NB4 (cell line): ENCODE data around the gene TNFAIP8.

Experiments
- DNase-seq: peaks from one replicate; pipeline ENCODE4 v3.0.0; 2010; ENCODE audit warnings: low read depth
- H3K4me3 ChIP-seq: one replicate; pipeline ENCODE4 v1.5.1; 2011; ENCODE audit warnings: mild to moderate bottlenecking, low read depth, low read length, moderate library complexity
- MYC ChIP-seq: IDR thresholded peaks from 2 replicates; pipeline ENCODE4 v1.6.1; 2011; ENCODE audit warnings: low read depth, low read length
- POLR2A ChIP-seq: IDR thresholded peaks from 2 replicates; pipeline ENCODE4 v1.6.1; 2011; ENCODE audit warnings: mild to moderate bottlenecking; ENCODE audit not compliant: insufficient read length; ENCODE audit errors: extremely low read depth
- TF ChIP-seq, protein P1 (sequence below): IDR thresholded peaks from 2 replicates; pipeline ENCODE4 v1.6.1; 2011; ENCODE audit warnings: low read depth, low read length
- TF ChIP-seq, protein P2 (sequence below): IDR thresholded peaks from one replicate; pipeline ENCODE4 v1.5.1; 2012; ENCODE audit warnings: low read depth, low read length

TNFAIP8 gene

DNA sequence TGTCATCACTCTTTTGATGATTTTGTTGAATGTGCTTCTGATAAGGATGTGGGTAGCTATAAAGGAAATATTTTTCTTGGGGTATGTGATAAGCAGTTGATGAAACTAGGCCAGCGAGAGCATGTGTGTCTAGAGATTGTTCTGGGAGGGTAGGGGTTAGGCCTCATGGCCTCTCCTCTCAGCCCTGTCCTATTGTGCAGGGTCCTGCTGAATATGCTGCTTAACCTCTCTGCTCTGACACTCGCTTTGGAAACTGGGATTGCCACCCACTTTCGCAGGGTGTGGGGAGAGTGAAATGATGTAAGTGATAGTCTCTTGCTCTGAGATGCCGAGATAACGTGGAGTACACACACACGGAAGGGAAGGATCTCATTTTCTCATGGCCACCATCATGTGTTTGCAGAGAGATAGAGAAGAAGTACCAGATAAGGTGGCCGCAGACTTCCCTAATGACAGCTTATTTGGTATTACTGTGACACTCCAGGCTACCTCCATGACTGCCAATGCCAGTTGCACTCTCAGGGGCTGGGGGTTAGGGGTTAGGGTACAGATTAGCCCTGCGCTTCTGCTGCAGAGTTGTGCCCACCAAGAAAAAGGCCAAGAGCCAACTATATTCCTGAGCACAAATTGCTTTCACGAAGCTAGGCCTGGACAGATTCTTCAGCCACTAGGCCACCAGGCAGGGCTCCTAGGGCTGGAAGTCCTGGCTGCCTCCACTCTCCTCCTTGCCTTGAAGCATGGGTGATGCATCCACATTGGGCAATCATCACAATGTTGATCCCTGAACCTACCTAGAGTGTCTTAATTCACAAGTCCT lies 25.2 kb upstream of the TNFAIP8 start:
- H3K4me3 ChIP-seq = no peak overlapping the region
- TF ChIP-seq, protein P1, sequence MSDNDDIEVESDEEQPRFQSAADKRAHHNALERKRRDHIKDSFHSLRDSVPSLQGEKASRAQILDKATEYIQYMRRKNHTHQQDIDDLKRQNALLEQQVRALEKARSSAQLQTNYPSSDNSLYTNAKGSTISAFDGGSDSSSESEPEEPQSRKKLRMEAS = no peak
- TF ChIP-seq POLR2A (no peak), MYC (no peak)
- TF ChIP-seq, protein P2, sequence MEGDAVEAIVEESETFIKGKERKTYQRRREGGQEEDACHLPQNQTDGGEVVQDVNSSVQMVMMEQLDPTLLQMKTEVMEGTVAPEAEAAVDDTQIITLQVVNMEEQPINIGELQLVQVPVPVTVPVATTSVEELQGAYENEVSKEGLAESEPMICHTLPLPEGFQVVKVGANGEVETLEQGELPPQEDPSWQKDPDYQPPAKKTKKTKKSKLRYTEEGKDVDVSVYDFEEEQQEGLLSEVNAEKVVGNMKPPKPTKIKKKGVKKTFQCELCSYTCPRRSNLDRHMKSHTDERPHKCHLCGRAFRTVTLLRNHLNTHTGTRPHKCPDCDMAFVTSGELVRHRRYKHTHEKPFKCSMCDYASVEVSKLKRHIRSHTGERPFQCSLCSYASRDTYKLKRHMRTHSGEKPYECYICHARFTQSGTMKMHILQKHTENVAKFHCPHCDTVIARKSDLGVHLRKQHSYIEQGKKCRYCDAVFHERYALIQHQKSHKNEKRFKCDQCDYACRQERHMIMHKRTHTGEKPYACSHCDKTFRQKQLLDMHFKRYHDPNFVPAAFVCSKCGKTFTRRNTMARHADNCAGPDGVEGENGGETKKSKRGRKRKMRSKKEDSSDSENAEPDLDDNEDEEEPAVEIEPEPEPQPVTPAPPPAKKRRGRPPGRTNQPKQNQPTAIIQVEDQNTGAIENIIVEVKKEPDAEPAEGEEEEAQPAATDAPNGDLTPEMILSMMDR = no peak
- DNase-seq = no peak

DNA sequence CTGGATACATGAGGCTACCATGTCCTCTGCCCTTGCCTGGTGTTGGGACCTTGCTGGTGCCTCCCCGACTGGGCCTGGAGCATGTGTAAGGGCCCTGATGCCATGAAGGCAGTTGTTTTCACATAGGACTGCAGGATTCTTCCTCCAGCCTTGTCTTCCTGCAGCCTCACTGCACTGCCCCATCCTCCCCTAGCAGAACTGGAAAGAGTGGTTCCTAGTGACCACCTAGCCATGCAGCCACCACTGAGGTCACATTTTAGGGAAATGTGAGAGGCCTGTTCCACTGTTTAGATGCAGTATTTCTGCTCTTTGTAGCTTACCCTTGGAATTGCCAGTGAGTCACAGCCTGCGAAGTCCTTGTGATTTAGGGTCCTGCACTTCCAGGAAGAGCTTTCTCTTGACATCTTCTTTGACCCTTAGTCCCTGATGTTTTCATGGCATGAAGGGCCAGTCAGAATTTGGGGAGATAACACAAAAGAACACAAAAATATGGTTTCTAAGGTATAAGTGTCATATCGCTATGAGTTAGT lies 24.2 kb upstream of the TNFAIP8 start:
- H3K4me3 ChIP-seq = no peak overlapping the region
- DNase-seq = no peak
- TF ChIP-seq MYC (no peak), POLR2A (no peak)
- TF ChIP-seq, protein P1 = no peak
- TF ChIP-seq, protein P2 = no peak

DNA sequence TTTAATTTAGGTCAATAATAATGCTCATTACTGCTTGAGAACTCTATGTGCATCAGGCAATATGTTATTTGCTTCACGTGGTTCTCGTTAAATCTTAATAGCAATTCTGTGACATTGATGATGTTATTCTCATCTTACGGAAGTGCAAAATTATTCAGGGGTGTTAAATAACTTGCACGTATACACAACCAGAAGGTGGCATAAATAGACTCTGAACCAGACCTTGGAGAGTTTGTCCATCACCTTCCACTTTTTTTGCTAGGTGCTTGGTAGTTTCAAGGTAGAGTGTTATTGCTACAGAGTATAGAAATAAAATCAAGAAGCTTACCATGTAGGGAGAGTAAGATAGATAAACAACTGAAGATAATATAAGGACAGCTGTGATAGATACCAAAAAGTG lies 23.6 kb upstream of the TNFAIP8 start:
- TF ChIP-seq, protein P1 = no peak
- TF ChIP-seq, protein P2 = no peak
- TF ChIP-seq POLR2A (no peak), MYC (no peak)
- DNase-seq = no peak
- no peak overlapping the region for H3K4me3 ChIP-seq

DNA sequence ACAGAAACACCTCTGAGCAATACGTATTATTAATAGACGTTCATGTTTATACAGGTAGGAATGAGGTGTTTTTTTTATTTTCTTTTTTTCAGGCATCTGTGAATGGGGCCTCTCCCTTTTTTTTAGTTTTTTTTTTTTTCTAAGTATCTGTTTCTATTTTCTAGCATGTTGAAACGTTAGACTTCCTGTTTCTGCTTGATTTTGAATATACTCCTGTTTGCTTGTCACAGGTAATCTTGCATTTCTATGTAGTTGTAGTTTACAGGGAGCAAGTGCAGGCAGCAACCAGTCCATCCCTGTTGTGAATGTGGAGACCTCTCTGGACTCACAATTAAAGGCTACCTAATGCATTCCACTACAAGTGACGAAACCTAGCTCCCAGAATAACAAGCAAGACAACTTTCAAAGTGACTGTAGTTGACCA lies 22.8 kb upstream of the TNFAIP8 start:
- TF ChIP-seq, protein P1 = no peak
- TF ChIP-seq, protein P2 = no peak
- TF ChIP-seq MYC = no peak
- TF ChIP-seq POLR2A = no peak

DNA sequence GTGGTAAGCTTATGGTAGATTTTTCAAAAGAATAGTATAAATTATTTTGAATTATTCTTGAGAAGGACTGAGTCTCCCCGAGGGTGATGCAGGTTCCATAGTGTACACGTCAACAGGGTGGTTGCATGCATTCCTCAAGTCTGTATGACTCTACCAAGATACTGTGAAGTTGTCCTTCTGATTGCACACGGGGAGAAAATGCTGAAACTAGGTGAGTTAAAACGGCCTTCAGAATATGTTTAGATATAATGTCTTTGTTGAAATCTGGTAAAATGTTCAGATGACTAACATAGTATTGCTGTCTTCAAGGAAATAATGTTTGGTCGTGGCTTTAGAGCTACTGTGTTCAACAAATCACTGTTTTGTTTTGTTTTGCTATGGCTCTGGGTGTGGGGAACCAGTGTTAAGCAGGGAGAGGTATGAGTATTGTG lies 22.4 kb upstream of the TNFAIP8 start:
- no peak for DNase-seq
- no peak overlapping the region for H3K4me3 ChIP-seq
- TF ChIP-seq, protein P2 = no peak
- TF ChIP-seq, protein P1 = no peak
- TF ChIP-seq MYC (no peak), POLR2A (no peak)

More for the DNA sequence above, 22.8 kb upstream of the TNFAIP8 start:
- DNase-seq = no peak
- H3K4me3 ChIP-seq = no peak overlapping the region
